Astrocyte of the hippocampus (primary cell): ENCODE measurements around the gene TNNC1.

Experiments
- DNase-seq: peaks from one replicate; pipeline ENCODE4 v3.0.0; 2011; ENCODE audit warnings: low read depth, low spot score

The TNNC1 gene

GRCh38 chr3:52453496-52454249 is at the start of gene TNNC1:
Gene TNNC1, minus strand, starts transcription at chr3:52454041. Its CDS starts 26 bp downstream, at chr3:52454015.
- DNase-seq = peak; percentile 53

- no peak for DNase-seq
Observed at GRCh38 chr3:52502808-52503350, 49.0 kb upstream of the TNNC1 start.

GRCh38 chr3:52502001-52502400 is 48.2 kb upstream of the TNNC1 start:
- no peak for DNase-seq

- no peak for DNase-seq
Observed at GRCh38 chr3:52501046-52501445, 47.2 kb upstream of the TNNC1 start.

GRCh38 chr3:52498137-52499054 is 44.6 kb upstream of the TNNC1 start:
- peak; percentile 69 for DNase-seq

- DNase-seq = peak; percentile 61
Observed at GRCh38 chr3:52495777-52496602, 42.1 kb upstream of the TNNC1 start.

- DNase-seq = no peak
Observed at GRCh38 chr3:52494886-52495495, 41.1 kb upstream of the TNNC1 start, which contains the start of gene STAB1. Gene STAB1, plus strand, starts transcription at chr3:52495338. Its CDS starts 76 bp downstream, at chr3:52495414.

GRCh38 chr3:52494445-52494844 is 40.6 kb upstream of the TNNC1 start:
- no peak for DNase-seq

- no peak for DNase-seq
Observed at GRCh38 chr3:52493232-52494017, 39.6 kb upstream of the TNNC1 start.

- no peak for DNase-seq
Observed at GRCh38 chr3:52492059-52492458, 38.2 kb upstream of the TNNC1 start.

- no peak for DNase-seq
Observed at GRCh38 chr3:52490939-52491526, 37.2 kb upstream of the TNNC1 start.

- no peak for DNase-seq
Observed at GRCh38 chr3:52490035-52490938, 36.4 kb upstream of the TNNC1 start.

GRCh38 chr3:52489453-52489852 is 35.6 kb upstream of the TNNC1 start:
- DNase-seq = no peak

GRCh38 chr3:52488746-52489145 is 34.9 kb upstream of the TNNC1 start:
- no peak for DNase-seq

- DNase-seq = no peak
Observed at GRCh38 chr3:52487788-52488691, 34.2 kb upstream of the TNNC1 start.

- DNase-seq = no peak
Observed at GRCh38 chr3:52487050-52487787, 33.4 kb upstream of the TNNC1 start.
